ENCODE results near the gene LONP1.

The LONP1 gene

DNA sequence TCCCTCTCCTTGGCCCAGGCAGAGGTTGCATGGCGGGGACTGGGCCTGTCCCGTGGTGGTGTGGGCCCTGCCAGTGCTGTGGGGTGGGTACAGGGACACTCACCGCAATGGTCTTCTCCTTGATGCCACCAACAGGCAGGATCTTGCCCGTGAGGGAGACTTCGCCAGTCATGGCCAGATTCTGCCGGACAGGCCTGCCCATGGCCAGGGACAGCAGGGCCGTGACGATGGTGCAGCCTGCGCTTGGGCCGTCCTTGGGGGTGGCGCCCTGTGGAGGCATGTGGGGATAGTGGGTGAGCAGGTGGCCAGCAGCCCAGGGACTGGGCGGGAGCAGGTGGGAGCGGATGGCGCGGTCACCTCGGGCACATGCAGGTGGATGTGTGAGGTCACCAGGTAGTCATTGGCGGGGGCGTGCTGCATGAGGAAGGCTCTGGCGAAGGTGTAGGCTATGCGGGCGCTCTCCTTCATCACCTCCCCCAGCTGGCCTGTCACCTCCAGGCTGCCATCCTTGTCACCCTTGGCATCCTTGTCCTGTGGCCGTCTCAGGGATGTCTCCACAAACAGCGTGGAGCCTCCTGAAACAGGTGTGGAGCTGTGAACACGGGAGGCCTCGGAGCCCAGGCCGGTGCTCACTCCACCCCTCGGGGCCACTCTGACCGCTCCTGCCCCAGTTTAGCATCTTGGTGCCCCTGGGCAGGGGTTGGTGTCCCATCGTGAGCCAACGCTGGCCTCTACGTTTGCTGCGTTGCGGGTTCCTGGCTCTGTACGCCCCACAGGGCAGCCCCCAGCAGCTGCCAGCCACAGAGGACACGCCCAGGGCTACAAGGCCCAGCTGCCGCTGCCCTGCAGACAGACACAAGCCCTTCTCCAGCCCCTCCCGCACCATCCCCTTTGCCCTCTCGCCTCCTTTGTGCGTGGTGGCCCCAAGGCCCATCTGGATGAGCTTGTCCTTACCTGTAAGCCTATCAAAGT, 26.5 kb downstream of the LONP1 start:
- H3K27ac ChIP-seq, result no peak overlapping the region
- peaks cover 0 to 36% (median 13%) of the 10 kb centered on the region in 4 donors for H3K4me1 ChIP-seq
- DNase-seq, result no peak
- peaks cover 41 to 73% (median 70%) of the 10 kb centered on the region in 3 donors for H3K36me3 ChIP-seq
- intact Hi-C loops (cut with DNase I; ENCODE audit: low total_unique reads), result loop anchor here (10.0 kb wide), 1 partner anchor 69 kb away; the partner anchor contains the start of genes SAFB and SAFB2
- H3K27me3 ChIP-seq, result no peaks in the 10 kb centered on the region
- no peak overlapping the region for H3K4me3 ChIP-seq
- TF ChIP-seq, protein P1, sequence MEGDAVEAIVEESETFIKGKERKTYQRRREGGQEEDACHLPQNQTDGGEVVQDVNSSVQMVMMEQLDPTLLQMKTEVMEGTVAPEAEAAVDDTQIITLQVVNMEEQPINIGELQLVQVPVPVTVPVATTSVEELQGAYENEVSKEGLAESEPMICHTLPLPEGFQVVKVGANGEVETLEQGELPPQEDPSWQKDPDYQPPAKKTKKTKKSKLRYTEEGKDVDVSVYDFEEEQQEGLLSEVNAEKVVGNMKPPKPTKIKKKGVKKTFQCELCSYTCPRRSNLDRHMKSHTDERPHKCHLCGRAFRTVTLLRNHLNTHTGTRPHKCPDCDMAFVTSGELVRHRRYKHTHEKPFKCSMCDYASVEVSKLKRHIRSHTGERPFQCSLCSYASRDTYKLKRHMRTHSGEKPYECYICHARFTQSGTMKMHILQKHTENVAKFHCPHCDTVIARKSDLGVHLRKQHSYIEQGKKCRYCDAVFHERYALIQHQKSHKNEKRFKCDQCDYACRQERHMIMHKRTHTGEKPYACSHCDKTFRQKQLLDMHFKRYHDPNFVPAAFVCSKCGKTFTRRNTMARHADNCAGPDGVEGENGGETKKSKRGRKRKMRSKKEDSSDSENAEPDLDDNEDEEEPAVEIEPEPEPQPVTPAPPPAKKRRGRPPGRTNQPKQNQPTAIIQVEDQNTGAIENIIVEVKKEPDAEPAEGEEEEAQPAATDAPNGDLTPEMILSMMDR (IDR thresholded peaks at IDR 0.05), result no peak
- no peaks in the 10 kb centered on the region for H3K9me3 ChIP-seq

DNA sequence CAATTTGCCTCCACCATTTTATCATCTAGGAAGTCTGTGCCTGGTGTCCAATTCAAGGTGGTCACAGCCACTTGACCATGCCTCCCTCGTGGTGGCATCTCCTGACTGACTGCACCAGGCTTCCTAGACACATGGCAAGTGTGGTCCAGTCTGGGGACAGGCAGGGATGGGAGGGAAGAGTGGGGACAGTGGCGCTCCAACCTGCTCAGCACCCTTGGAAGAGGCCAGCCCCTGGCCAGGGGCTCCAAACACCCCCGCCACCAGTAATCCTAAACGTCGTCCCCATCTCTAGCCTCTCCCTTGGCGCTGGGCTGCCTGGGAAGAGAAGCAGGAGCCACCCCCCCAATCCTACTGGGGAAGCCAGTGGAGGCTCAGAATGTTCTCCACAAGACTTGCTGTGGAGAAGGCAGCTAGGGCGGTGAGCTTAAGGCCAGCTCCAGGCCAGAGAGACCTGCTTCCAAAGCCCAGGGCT, 27.2 kb downstream of the LONP1 start:
- TF ChIP-seq, protein P1 (IDR thresholded peaks at IDR 0.05), result no peak
- Histone ChIP-seq H3K27me3 (no peaks in the 10 kb centered on the region), H3K4me3 (no peak overlapping the region), H3K9me3 (no peaks in the 10 kb centered on the region), H3K36me3 (peaks cover 38 to 66% (median 63%) of the 10 kb centered on the region in 3 donors), H3K4me1 (peaks cover 0 to 36% (median 13%) of the 10 kb centered on the region in 4 donors), H3K27ac (no peak overlapping the region)
- DNase-seq, result no peak
- intact Hi-C loops (cut with DNase I; ENCODE audit: low total_unique reads), result loop anchor here (10.0 kb wide), 1 partner anchor 68 kb away; the partner anchor contains the start of genes SAFB and SAFB2

DNA sequence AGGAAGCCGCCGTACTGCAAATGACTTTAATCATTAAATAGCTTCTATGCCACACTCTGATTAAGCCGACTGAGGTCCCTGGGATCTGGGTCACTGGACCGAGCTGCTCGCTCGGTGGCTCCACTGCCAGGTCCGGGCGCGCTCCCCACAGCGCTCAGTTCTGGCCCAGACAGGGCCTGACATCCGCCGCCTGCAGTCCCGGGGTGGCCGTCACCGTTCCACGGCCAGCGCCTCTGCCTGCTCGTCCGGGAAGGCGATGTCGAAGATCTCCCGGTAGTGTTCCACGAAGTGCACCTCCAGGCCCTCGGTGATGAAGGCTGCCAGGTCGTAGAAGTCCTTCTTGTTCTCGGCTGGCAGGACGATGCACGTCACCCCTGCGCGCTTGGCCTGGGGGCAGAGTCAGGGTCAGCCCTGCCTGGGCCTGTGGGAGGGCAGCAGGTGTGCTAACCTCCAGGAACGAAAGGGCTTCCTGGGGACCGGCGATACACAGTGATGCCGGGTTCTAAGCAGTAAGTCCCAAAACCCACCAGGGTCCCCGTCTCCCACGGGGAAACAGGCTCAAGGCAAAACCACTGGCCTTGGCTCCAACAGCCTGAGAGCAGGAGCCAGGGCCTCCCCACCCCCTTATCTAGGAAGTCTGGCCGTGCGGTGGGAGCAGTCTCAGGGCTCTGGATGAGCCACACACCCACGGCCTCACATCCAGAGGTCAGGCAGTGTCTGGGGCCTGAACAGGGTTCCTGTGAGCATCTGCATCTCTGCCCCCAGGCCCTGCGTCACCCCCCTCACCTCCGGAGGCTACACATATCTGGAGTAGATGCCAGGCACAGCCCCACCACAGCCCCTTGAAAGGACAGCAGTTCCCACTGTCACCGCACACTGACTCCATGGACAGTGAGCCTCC, 27.9 kb downstream of the LONP1 start:
- TF ChIP-seq, protein P1 (IDR thresholded peaks at IDR 0.05), result no peak
- H3K4me3 ChIP-seq, result peak overlapping the region; percentile 58 to 64
- H3K27me3 ChIP-seq, result no peaks in the 10 kb centered on the region
- peaks cover 38 to 61% (median 56%) of the 10 kb centered on the region in 3 donors for H3K36me3 ChIP-seq
- H3K27ac ChIP-seq, result peak overlapping the region; percentile 86 to 88
- no peak for DNase-seq
- intact Hi-C loops (cut with DNase I; ENCODE audit: low total_unique reads), result loop anchor here (10.0 kb wide), 1 partner anchor 67 kb away; the partner anchor contains the start of genes SAFB and SAFB2
- peaks cover 0 to 43% (median 18%) of the 10 kb centered on the region in 4 donors for H3K4me1 ChIP-seq
- no peaks in the 10 kb centered on the region for H3K9me3 ChIP-seq

DNA sequence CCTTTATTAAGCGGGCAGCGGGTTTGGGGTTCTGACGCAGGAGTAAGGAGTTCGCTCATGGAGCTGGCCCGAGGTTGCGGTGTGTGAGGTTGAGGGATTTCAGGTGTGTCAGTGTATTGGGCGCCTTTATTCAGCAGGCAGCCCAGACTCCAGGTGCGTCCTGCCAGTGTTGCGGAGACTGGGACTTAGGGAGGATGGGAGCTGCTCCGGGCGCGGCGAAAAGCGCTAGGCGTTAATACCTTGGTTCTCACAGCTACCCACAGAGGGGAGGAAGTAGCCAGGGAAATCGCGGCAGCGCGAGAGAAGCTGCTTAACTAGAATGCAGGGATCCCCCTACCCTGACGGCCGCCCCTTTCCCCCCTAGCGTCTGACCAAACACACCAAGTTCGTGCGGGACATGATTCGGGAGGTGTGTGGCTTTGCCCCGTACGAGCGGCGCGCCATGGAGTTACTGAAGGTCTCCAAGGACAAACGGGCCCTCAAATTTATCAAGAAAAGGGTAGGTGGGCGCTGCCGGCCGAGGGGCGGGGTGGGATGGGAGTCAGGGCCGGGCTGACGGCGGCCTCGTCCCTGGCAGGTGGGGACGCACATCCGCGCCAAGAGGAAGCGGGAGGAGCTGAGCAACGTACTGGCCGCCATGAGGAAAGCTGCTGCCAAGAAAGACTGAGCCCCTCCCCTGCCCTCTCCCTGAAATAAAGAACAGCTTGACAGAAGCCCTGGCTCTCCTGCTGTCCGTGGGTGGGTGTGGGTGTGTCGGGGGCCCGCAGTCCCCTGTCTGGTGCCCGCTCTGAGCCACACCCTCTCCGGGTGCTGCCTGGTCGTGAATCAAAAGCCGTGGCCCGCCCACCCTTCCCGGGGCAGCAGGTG, 28.8 kb downstream of the LONP1 start:
- peak in 1 of 2 donors; percentile 45 for DNase-seq
- peaks cover 32 to 52% (median 47%) of the 10 kb centered on the region in 3 donors for H3K36me3 ChIP-seq
- H3K27ac ChIP-seq, result peak overlapping the region; percentile 86 to 88
- H3K4me1 ChIP-seq, result peaks cover 5 to 46% (median 22%) of the 10 kb centered on the region in 4 donors
- TF ChIP-seq, protein P1 (IDR thresholded peaks at IDR 0.05), result no peak
- H3K27me3 ChIP-seq, result no peaks in the 10 kb centered on the region
- intact Hi-C loops (cut with DNase I; ENCODE audit: low total_unique reads), result loop anchor here (10.0 kb wide), 1 partner anchor 66 kb away; the partner anchor contains the start of genes SAFB and SAFB2
- H3K4me3 ChIP-seq, result peak overlapping the region; percentile 58 to 64
- no peaks in the 10 kb centered on the region for H3K9me3 ChIP-seq

All from tibial artery (tissue), 4 donors.